ENCODE measurements around the gene NLGN1.

The NLGN1 gene

DNA sequence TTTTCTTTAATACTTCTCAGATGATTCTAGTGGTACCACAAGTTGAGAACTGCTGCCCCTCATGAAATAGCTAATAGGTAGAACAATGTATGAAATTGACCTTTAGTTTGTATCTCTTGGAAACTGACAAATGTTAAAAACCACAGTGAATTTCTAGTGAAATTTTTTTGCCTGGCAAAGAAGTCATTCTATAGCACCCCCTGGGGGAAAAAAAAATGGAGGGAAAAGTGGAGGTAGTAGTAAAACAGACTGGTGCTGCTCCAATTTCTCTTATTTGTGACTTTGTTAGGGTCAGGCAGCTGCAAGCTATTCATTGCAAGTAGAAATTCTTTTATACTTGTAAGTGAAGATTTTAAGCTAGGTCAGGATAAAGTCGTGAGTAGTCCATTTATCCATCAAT is 605.0 kb downstream of the NLGN1 start:
- no peak overlapping the region for H3K4me3 ChIP-seq (replicated peaks; ENCODE audit: low read depth, low read length)
- no peak for DNase-seq (ENCODE audit: extremely low read depth, insufficient read length)
- TF ChIP-seq, protein P1, sequence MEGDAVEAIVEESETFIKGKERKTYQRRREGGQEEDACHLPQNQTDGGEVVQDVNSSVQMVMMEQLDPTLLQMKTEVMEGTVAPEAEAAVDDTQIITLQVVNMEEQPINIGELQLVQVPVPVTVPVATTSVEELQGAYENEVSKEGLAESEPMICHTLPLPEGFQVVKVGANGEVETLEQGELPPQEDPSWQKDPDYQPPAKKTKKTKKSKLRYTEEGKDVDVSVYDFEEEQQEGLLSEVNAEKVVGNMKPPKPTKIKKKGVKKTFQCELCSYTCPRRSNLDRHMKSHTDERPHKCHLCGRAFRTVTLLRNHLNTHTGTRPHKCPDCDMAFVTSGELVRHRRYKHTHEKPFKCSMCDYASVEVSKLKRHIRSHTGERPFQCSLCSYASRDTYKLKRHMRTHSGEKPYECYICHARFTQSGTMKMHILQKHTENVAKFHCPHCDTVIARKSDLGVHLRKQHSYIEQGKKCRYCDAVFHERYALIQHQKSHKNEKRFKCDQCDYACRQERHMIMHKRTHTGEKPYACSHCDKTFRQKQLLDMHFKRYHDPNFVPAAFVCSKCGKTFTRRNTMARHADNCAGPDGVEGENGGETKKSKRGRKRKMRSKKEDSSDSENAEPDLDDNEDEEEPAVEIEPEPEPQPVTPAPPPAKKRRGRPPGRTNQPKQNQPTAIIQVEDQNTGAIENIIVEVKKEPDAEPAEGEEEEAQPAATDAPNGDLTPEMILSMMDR (IDR thresholded peaks at IDR 0.05; ENCODE audit: insufficient read depth, low read length, poor library complexity, severe bottlenecking), result no peak
- no peaks in the 10 kb centered on the region for H3K27me3 ChIP-seq (replicated peaks; ENCODE audit: control insufficient read depth, insufficient read depth, low read length)
- H3K36me3 ChIP-seq (ENCODE audit: control insufficient read depth, insufficient read depth, low read length), result no peaks in the 10 kb centered on the region

GRCh38 chr3:174010907-174011306 is 613.4 kb downstream of the NLGN1 start:
- TF ChIP-seq, protein P1 (IDR thresholded peaks at IDR 0.05; ENCODE audit: insufficient read depth, low read length, poor library complexity, severe bottlenecking), result no peak
- DNase-seq (ENCODE audit: extremely low read depth, insufficient read length), result no peak
- H3K4me3 ChIP-seq (replicated peaks; ENCODE audit: low read depth, low read length), result no peak overlapping the region
- no peaks in the 10 kb centered on the region for H3K36me3 ChIP-seq (ENCODE audit: control insufficient read depth, insufficient read depth, low read length)
- H3K27me3 ChIP-seq (replicated peaks; ENCODE audit: control insufficient read depth, insufficient read depth, low read length), result no peaks in the 10 kb centered on the region

GRCh38 chr3:174016186-174016585 is 618.6 kb downstream of the NLGN1 start:
- TF ChIP-seq, protein P1 (IDR thresholded peaks at IDR 0.05; ENCODE audit: insufficient read depth, low read length, poor library complexity, severe bottlenecking), result no peak
- H3K27me3 ChIP-seq (replicated peaks; ENCODE audit: control insufficient read depth, insufficient read depth, low read length), result no peaks in the 10 kb centered on the region
- H3K36me3 ChIP-seq (ENCODE audit: control insufficient read depth, insufficient read depth, low read length), result no peaks in the 10 kb centered on the region
- no peak for DNase-seq (ENCODE audit: extremely low read depth, insufficient read length)
- no peak overlapping the region for H3K4me3 ChIP-seq (replicated peaks; ENCODE audit: low read depth, low read length)

GRCh38 chr3:174020156-174020555 is 622.6 kb downstream of the NLGN1 start:
- Histone ChIP-seq H3K4me3 (replicated peaks; ENCODE audit: low read depth, low read length) (no peak overlapping the region), H3K27me3 (replicated peaks; ENCODE audit: control insufficient read depth, insufficient read depth, low read length) (no peaks in the 10 kb centered on the region), H3K36me3 (ENCODE audit: control insufficient read depth, insufficient read depth, low read length) (no peaks in the 10 kb centered on the region)
- no peak for DNase-seq (ENCODE audit: extremely low read depth, insufficient read length)
- TF ChIP-seq, protein P1 (IDR thresholded peaks at IDR 0.05; ENCODE audit: insufficient read depth, low read length, poor library complexity, severe bottlenecking), result no peak

DNA sequence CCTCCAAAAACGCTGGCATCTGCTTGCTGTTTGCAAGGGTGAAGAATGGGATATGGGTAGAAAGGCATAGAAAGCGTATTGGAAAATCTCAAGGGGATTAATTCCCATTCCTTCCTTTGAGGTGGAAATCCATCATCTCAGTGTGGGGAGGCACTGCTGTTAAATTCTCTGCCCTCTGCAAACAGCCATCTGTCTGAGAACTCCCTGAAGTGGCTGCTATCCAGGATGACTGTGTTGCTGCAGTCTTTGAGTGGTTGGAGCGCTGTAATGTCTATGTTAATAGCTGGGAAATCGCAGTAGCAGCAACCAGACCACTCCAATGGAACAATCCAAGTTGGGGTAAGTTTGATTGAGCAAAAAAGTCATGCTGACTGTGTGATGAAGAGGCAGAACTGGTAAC is 625.9 kb downstream of the NLGN1 start:
- H3K27me3 ChIP-seq (replicated peaks; ENCODE audit: control insufficient read depth, insufficient read depth, low read length), result no peaks in the 10 kb centered on the region
- TF ChIP-seq, protein P1 (IDR thresholded peaks at IDR 0.05; ENCODE audit: insufficient read depth, low read length, poor library complexity, severe bottlenecking), result no peak
- H3K36me3 ChIP-seq (ENCODE audit: control insufficient read depth, insufficient read depth, low read length), result no peaks in the 10 kb centered on the region
- H3K4me3 ChIP-seq (replicated peaks; ENCODE audit: low read depth, low read length), result no peak overlapping the region
- DNase-seq (ENCODE audit: extremely low read depth, insufficient read length), result no peak

DNA sequence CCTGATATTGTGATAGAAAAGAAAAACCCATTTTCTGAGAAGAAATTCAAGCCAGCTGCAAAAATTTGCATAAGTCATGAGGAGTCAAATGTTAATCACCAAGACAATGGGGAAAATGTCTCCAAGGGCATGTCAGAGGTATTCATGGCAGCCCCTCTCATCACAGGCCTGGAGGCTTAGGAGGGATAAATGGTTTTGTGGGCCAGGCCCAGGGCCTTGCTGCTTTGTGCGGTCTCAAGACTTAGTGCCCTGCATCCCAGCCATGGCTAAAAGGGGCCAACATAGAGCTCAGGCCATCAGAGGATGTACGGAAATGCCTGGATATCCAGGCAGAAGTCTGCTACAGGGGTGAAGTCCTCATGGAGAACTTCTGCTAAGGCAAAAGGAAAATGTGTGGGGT is 631.1 kb downstream of the NLGN1 start:
- Histone ChIP-seq H3K4me3 (replicated peaks; ENCODE audit: low read depth, low read length) (no peak overlapping the region), H3K27me3 (replicated peaks; ENCODE audit: control insufficient read depth, insufficient read depth, low read length) (no peaks in the 10 kb centered on the region), H3K36me3 (ENCODE audit: control insufficient read depth, insufficient read depth, low read length) (no peaks in the 10 kb centered on the region)
- TF ChIP-seq, protein P1 (IDR thresholded peaks at IDR 0.05; ENCODE audit: insufficient read depth, low read length, poor library complexity, severe bottlenecking), result no peak
- no peak for DNase-seq (ENCODE audit: extremely low read depth, insufficient read length)

All from GM06990 (cell line).